Duodenal mucosa (tissue), 2 donors: ENCODE data around the gene CWC27.

Experiments used
- H3K27ac ChIP-seq: one replicate; pipeline ENCODE4 v1.7.0; 2013; ENCODE audit warnings: low read depth, low read length
- H3K27me3 ChIP-seq, 2 donors: one replicate each; pipeline ENCODE4 v1.7.0; 2013; ENCODE audit warnings: low read length in 2 of 2, control low read depth in 1 of 2; ENCODE audit not compliant: insufficient read depth in 2 of 2, control insufficient read depth in 1 of 2
- H3K36me3 ChIP-seq, 2 donors: one replicate each; pipeline ENCODE4 v1.7.0; 2013; ENCODE audit warnings: low read length in 2 of 2, control low read depth in 1 of 2; ENCODE audit not compliant: insufficient read depth in 2 of 2, control insufficient read depth in 1 of 2
- H3K4me1 ChIP-seq, 2 donors: one replicate each; pipeline ENCODE4 v1.7.0; 2013; ENCODE audit warnings: low read length in 2 of 2, control low read depth in 1 of 2; ENCODE audit not compliant: insufficient read depth in 2 of 2, control insufficient read depth in 1 of 2
- H3K4me3 ChIP-seq, 2 donors: one replicate each; pipeline ENCODE4 v1.7.0; 2013; ENCODE audit warnings: low read length in 2 of 2, low read depth in 1 of 2
- H3K9ac ChIP-seq, 2 donors: one replicate each; pipeline ENCODE4 v1.7.0; 2013; ENCODE audit warnings: low read length in 2 of 2, low read depth in 1 of 2
- H3K9me3 ChIP-seq, 2 donors: one replicate each; pipeline ENCODE4 v1.7.0; 2013; ENCODE audit warnings: low read length in 2 of 2, control low read depth in 1 of 2; ENCODE audit not compliant: control insufficient read depth in 1 of 2

Gene CWC27

DNA sequence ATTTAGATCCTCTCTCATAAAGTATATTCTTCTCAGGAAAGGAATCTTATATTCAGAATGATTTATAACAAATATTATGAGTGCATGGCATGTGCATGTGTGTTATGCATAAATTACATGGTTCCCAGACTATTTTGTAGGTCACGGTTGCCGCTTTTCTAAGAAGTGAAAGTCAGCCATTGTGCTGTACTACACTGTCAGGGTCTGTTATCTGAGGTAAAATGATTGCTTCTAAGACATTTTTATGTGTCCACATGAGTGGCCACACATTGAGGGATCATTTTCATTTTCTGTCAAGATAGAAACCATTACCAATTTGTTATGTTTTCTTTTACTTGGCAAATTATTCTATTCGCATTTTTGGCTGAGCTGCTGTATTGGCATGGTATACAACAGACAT, 210.8 kb downstream of the CWC27 start:
- Histone ChIP-seq H3K4me3 (no peak overlapping the region), H3K36me3 (no peaks in the 10 kb centered on the region), H3K9me3 (no peaks in the 10 kb centered on the region), H3K9ac (no peak overlapping the region), H3K4me1 (no peaks in the 10 kb centered on the region), H3K27me3 (no peaks in the 10 kb centered on the region), H3K27ac (no peak overlapping the region)

DNA sequence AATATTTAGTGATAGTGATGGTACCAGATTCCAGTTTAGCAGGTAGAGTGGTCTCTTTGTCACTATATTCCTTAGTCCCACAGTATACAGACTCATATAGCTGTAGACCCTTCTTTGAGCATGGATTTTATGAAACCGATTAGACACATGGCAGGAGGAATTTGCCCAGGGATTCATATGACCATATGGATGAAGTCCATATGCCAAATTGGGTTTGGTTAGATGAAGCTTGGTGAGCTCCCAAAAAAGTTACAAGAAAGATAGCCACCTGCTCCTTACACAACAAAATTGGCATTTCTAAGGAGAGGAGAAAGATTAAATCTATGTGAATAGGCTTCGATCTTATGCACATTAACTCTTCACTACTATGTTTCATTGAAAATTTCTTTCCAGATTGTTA, 211.4 kb downstream of the CWC27 start:
- H3K27ac ChIP-seq: no peak overlapping the region
- H3K27me3 ChIP-seq: no peaks in the 10 kb centered on the region
- H3K9me3 ChIP-seq: no peaks in the 10 kb centered on the region
- no peaks in the 10 kb centered on the region for H3K4me1 ChIP-seq
- H3K9ac ChIP-seq: no peak overlapping the region
- no peak overlapping the region for H3K4me3 ChIP-seq
- H3K36me3 ChIP-seq: no peaks in the 10 kb centered on the region

DNA sequence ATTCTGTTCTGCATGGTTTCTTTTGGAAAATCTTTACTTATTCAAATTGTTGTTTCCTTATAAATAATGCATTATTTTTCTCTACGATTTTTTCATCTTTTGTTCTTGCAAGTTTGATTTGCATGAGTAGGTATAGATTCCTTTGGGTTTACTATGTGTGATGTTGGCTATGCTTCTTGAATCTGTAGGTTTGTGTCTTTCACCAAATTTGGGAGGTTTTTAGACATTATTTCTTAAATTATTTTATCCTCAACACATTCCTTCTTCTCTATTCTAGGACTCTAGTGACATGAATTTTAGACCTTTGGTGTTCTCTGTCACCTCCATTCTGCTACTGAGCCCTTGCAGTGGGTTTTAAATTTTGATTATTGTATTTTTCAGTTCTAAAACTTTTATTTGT, 219.0 kb downstream of the CWC27 start:
- Histone ChIP-seq H3K27ac (no peak overlapping the region), H3K9ac (no peak overlapping the region), H3K4me3 (no peak overlapping the region), H3K9me3 (peaks cover 0 to 9% of the 10 kb centered on the region in 2 donors), H3K36me3 (no peaks in the 10 kb centered on the region), H3K27me3 (no peaks in the 10 kb centered on the region), H3K4me1 (no peaks in the 10 kb centered on the region)

DNA sequence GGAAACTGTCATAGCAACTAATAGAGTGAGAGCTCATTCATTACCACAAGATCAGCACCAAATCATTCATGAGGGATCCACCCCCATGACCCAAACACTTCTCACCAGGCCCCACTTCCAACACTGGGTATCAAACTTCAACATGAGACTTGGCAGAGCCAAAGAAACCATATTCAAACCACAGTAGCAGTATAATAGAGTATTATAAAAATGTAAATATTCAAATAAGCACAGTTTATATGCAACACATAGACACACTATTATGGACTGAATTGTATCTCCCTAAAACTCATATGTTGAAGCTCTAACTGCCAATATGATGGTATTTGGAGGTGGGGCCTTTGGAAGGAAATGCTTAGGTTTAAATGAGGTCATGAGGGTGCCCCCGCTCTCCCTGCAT, 240.5 kb downstream of the CWC27 start:
- H3K4me3 ChIP-seq: no peak overlapping the region
- no peaks in the 10 kb centered on the region for H3K27me3 ChIP-seq
- no peak overlapping the region for H3K27ac ChIP-seq
- no peaks in the 10 kb centered on the region for H3K36me3 ChIP-seq
- H3K4me1 ChIP-seq: peaks cover 5 to 8% of the 10 kb centered on the region in 2 donors
- no peaks in the 10 kb centered on the region for H3K9me3 ChIP-seq
- no peak overlapping the region for H3K9ac ChIP-seq

DNA sequence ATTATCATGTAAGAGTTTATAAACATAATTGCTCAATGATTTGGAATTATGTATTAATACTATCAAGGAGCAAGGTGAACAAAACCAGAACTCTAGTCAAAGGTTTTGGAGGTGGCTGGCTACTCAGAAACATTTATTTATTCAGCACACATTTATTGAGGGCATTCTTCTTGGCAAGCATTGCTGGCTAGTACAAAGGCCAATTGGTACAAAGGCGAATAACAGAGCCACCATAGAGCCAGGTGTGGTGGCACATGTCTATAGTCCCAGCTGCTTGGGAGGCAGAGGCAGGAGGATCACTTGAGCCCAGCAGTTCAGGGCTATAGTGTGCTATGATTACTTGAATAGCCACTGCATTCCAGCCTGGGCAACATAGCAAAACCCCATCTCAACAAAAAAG, 242.1 kb downstream of the CWC27 start:
- no peaks in the 10 kb centered on the region for H3K27me3 ChIP-seq
- no peak overlapping the region for H3K27ac ChIP-seq
- H3K9ac ChIP-seq: no peak overlapping the region
- H3K4me1 ChIP-seq: peaks cover 10 to 23% of the 10 kb centered on the region in 2 donors
- H3K9me3 ChIP-seq: no peaks in the 10 kb centered on the region
- H3K4me3 ChIP-seq: no peak overlapping the region
- H3K36me3 ChIP-seq: no peaks in the 10 kb centered on the region

DNA sequence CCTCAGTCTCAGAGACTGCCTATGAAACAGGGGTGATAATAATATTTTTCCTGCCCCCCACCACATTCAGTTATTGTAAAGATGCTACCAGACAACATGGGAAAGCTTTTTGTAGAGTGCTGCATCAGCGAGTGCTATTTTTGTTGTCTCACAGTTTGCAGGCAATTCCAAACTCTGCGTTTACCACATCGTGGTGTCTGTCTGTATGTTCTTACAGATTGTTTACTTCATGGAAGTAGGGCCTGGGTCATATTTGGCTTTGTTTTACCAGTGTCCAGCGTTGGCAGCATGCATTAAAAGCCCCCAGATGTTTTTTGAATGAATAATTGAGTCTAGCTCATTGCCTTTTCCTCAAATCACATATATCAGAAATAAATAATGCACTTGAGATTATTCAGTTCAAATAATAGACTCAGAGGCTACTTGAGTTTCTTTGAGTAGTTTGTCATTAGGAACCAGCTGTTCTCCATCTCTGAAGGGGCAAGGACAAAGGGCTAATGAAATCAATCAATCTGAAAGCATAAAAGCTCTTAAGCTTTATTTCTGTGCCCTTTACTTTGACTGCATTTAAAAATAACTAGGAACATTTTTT, 243.7 kb downstream of the CWC27 start:
- H3K27me3 ChIP-seq: no peaks in the 10 kb centered on the region
- peaks cover 10 to 27% of the 10 kb centered on the region in 2 donors for H3K4me1 ChIP-seq
- H3K4me3 ChIP-seq: no peak overlapping the region
- no peak overlapping the region for H3K9ac ChIP-seq
- no peaks in the 10 kb centered on the region for H3K9me3 ChIP-seq
- no peaks in the 10 kb centered on the region for H3K36me3 ChIP-seq
- no peak overlapping the region for H3K27ac ChIP-seq

DNA sequence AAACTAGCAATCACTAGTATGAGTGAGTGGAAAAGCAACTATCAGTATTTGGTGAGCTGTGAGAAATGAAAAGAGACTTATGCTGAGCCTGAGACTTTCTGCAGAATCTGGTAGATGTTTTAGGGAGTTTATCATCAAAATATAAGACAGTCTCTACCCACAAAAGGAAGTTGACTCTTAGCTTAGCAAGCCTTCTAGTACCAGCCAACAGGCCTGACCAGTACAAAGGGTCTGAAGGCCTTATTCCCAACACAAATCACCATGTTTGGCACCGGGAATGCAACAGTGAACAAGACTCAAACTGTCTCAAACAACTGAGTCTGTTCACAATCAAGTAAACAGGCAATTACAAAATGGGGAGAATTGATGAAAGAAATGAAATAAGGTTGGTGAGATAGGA, 244.4 kb downstream of the CWC27 start:
- Histone ChIP-seq H3K4me1 (peaks cover 10 to 32% of the 10 kb centered on the region in 2 donors), H3K36me3 (no peaks in the 10 kb centered on the region), H3K9ac (no peak overlapping the region), H3K27me3 (no peaks in the 10 kb centered on the region), H3K4me3 (no peak overlapping the region), H3K9me3 (no peaks in the 10 kb centered on the region), H3K27ac (no peak overlapping the region)

DNA sequence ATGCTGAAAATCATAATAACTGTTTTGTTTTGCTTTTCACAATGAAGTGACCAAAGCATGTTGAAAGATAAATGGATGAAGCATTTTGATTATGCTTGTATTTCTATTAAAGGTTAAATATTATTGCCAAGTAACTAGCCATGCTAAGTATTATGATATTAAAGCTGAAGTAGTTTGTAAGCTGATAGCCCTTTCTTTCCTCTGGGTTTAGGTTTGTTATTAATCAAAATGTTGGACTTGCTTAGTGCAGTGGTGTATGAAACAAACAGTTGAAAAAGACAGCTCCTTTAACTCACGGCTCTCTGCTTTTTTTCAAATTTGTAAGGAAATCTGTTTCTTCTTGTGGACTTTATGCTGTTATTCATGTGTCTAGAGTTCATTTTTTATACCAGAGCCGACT, 246.0 kb downstream of the CWC27 start:
- Histone ChIP-seq H3K27me3 (no peaks in the 10 kb centered on the region), H3K4me3 (no peak overlapping the region), H3K27ac (no peak overlapping the region), H3K36me3 (no peaks in the 10 kb centered on the region), H3K4me1 (peaks cover 10 to 32% of the 10 kb centered on the region in 2 donors), H3K9me3 (no peaks in the 10 kb centered on the region), H3K9ac (no peak overlapping the region)

DNA sequence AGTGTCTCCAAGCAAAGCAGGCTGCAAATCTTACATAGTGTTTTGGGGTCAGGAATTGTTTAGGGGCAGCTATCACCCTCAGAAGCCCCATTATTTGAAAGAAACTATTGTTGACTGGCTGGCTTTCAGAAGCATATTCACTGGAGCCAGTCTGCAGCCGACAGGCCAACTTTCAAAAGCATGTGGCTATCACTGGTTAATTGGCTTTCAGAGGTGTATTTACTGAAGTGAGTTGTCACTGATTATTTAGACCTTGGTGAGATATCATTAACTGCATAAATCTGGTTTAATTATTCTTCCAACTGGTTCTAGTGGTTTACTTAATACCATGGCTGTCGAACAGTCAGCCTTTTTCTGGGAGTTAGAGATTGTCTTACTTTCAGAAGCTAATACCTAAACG, 247.0 kb downstream of the CWC27 start:
- Histone ChIP-seq H3K4me3 (no peak overlapping the region), H3K9ac (no peak overlapping the region), H3K9me3 (no peaks in the 10 kb centered on the region), H3K4me1 (peaks cover 10 to 24% of the 10 kb centered on the region in 2 donors), H3K36me3 (no peaks in the 10 kb centered on the region), H3K27me3 (no peaks in the 10 kb centered on the region), H3K27ac (no peak overlapping the region)

DNA sequence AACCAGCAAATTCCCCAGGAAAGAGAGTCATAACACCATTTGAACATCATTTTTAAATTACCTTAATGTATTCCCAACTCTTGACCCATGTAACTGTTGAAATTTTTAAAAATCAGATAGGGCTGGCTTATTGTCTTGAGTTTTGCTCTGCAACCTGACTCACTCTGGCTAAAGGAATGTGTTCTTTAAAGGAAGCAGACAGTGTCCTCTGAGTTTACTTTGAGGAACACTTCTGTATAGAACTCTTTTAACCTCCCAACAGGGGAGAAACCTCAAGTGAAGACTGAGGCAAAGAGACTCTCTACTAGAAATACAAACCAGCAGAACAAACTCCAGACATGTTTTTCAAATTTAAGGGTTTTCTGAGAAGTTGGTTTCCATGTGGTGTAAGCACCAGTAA, 248.9 kb downstream of the CWC27 start:
- H3K9me3 ChIP-seq: no peaks in the 10 kb centered on the region
- no peaks in the 10 kb centered on the region for H3K36me3 ChIP-seq
- no peak overlapping the region for H3K4me3 ChIP-seq
- H3K27ac ChIP-seq: no peak overlapping the region
- no peak overlapping the region for H3K9ac ChIP-seq
- no peaks in the 10 kb centered on the region for H3K27me3 ChIP-seq
- peaks cover 5 to 32% of the 10 kb centered on the region in 2 donors for H3K4me1 ChIP-seq

DNA sequence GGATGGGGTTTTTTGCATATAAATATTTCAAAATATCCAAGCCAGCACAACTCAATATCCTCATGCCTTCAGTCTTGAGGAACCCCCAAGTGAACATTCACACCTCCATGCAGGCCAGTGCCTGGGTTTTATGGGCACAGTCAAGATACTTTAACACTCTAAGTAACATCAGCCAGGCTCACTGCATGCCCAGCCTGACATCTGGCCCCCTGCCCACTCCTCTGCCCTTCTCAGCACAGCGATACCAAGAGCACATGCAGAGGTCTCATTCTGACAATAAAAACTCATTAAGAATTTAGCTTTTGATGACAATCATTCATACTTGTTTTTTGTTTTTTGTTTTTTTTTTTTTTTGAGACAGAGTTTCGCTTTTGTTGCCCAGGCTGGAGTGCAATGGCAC, 250.0 kb downstream of the CWC27 start:
- Histone ChIP-seq H3K27me3 (no peaks in the 10 kb centered on the region), H3K4me1 (peaks cover 5 to 32% of the 10 kb centered on the region in 2 donors), H3K36me3 (no peaks in the 10 kb centered on the region), H3K9me3 (no peaks in the 10 kb centered on the region), H3K27ac (no peak overlapping the region), H3K4me3 (no peak overlapping the region), H3K9ac (no peak overlapping the region)
